Stimulated activated CD8-positive, alpha-beta memory T cell treated with anti-CD3 and anti-CD28 coated beads, Interleukin-15, amount 100 ng/mL, for 24 hours (primary cell): ENCODE measurements around the gene MTFMT.
A peak's percentile ranks its signal among the peaks of the same experiment; 100 is the strongest.
"Not testable (repeated sequence)": the region's sequence is repeated elsewhere in the genome, so short reads cannot be mapped to it uniquely, and the experiment has no call there.

Experiments
- DNase-seq: peaks from one replicate; pipeline ENCODE4 v3.0.0-alpha.2; 2020; ENCODE audit warnings: low read depth

Gene MTFMT

DNA sequence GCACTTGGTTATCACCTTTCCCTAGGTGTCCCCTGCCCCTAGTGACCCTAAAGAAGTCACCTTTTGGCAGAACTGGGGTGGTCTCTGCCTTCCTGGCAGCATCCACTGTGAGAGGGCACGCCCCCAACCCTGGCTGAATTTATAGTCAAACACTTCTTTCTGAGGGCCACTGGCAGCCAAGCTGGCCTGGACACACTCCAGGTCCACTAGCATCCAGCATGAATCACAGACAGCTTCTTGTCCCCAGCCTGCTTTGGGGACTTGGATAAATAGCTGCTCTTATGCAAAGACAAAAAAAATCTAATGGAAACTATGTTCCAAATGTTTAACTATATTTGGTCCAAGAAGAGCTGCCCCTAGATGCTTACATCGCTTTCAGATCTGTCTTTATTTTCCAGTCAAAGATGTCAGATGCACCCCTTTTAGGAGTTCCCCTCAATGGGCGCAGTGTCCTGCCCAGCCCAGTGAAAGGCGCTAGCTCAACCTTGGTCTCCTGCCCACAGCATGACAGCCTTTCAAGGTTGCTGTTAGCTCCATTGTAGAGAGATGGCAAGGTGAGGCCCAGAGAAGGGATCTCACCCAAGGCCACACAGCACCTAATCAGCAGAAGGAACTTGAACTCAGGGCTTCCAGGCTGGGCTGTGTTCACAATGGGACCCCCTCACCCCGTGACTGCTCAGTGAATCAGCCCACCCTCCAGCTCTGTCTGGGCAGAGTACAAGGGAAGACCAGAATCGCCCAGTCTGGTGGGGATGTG, 31.4 kb upstream of the MTFMT start:
- DNase-seq, result no peak

DNA sequence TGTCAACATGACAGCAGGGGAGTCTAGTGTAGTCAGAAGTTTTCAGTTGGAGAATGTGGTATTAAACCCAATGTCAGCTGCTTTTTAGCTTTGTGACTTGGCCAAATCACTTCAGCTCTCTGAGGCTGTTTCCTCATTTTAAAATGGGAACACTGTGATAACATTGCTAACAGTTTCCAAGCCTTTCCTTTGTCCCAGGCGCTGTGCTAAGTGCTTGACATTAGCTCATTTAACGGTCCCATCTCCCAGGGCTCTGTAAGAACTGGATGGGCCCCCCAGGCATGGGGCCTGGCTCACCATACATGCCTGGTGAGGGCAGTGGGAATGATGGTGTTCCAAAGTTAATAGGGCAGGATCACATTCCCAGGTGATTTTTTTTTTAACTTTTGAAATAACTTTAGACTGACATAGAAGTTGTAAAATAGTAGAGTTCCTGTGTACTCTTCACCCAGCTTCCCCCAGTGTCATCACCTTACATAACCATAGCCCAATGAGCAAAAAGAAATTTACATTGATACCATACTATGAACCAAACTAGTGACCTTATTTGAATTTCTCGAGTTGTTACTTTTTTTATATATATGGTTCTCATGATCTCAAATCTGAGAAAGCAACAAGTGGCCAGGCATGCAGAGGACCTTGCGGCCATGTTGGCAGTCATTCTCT, 30.6 kb upstream of the MTFMT start:
- no peak for DNase-seq

DNA sequence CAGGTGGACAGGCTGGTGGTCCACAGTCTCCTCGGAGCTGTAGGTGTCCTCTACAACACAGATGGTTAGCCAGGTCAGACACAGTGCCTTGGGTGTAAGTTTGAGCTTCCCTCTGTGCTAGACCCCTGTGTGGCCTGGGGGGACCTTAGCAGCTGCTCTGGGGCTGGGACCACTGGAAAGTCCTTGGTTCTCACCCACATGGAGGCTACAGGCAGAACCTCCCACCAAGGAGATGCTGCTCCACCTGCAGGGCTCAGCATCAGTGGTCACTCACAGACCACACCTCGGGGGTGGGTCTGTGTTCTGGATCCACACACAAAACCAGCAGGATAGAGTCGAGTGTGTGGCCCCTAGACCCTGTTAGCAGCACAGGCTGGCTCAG, 29.9 kb upstream of the MTFMT start:
- DNase-seq, result no peak

DNA sequence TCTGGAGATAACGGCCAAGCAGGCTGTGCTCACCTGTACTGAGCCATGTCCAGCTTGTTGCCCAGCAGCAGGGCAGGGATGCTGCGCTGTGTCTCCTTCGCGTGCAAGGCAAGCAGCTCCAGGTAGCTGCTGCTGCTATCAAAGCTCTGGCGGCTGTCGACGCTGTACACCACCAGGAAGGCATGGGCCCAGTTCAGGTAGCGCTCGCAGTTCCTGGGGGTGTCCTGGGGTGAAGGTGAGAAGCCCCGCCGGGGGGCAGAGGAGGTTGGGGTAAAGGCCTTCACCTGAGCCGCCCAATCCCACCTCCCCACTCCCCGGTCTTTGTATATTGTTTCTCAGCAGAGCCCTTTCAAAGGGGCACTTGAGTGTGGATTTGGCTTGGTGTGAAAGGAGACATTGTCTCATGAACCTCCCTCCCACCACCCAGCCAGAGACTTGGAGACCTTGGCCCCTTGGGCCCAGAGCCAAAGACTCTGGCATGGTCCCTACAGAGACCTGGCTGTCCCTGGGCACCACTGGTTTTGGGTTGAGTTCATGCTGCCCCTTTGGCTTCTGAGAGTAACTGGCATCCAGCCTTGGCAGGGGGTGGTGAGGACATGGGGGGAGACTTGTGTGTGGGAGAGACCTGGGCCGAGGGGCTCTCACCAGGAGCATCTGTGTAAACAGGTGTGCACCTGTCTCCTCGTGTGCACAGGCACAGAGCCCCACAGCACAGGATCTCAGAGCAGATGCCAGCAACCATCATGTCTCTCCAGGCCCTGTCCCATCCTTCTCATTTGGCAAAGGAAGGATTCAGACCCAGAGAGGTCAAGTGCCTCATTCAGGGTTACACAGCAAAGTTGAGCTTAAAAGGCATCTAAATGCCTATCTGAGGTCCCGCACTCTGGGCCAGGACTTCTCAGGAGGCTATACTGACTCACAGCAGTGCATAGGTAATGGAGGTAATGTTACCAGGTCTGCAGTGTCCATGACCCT, 29.2 kb upstream of the MTFMT start:
- DNase-seq, result no peak

DNA sequence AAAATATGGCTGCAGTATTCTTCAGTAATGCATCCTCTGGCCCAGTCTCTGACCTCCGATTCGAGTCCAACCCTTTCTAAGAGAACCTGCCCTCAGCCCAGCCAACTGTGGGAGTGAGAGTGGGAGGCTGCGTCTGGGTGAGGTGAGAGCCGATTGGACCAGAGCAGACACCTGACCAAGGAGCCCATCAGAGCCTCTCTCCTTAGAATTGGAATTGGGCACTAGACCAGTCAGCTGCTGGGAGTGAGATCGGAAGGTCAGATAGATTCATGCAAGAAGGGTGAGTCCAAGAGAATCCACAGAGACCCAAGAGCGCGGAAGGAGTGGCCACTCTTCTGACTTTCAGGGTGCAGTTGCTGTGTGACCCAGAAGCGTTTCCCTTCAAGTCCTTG, 28.1 kb upstream of the MTFMT start:
- DNase-seq, result no peak

DNA sequence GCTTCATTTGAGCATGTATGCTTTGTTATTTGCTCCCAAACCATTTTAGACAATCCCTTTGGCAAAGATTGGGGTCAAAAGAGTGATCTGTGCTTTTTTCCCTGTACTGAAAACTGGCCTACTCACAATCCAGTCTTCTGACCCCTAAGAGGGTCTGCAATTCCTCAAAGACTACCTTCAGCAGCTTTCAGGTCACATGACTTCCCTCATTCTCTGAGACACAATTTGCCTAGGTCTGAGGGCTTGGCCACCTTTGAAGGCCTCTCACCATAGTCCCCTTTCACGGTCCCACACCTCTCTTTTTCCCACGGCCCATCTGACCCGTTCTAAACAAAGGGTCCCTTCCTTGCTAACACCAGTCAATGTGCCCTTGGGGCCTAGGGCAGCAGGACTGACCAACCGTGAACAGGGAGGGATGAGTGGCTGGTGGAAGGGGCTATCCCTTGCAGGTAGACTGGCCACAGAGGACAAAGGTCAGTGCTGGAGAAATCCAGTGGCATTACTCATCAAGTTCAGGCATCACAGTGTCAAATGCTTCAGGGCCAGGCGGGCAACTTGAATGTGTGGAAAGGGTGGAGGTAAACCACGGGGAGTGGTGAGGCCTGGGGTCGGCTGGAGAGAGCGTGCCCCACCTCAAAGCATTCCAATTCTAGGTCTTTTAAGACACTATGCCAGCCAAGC, 27.6 kb upstream of the MTFMT start:
- no peak for DNase-seq

DNA sequence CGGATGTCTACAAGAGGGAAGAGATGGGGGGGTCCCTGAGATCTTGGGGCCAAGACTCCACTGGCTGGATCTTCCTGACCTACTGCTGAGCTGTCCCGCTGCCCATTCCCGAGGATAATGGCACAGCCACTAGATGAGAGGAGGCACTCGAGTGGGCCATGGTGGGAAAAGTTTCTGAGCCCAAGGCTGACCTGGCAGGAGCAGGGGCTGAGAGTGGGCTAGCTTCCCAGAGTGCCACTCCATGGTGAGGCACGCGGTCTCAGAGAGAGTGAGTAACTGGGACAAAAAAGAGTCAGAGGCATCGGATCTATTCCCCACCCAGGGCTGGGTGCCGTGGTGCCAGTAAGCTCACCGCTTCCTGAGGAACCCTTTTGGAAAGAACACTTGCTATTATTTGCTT, 26.7 kb upstream of the MTFMT start:
- no peak for DNase-seq

DNA sequence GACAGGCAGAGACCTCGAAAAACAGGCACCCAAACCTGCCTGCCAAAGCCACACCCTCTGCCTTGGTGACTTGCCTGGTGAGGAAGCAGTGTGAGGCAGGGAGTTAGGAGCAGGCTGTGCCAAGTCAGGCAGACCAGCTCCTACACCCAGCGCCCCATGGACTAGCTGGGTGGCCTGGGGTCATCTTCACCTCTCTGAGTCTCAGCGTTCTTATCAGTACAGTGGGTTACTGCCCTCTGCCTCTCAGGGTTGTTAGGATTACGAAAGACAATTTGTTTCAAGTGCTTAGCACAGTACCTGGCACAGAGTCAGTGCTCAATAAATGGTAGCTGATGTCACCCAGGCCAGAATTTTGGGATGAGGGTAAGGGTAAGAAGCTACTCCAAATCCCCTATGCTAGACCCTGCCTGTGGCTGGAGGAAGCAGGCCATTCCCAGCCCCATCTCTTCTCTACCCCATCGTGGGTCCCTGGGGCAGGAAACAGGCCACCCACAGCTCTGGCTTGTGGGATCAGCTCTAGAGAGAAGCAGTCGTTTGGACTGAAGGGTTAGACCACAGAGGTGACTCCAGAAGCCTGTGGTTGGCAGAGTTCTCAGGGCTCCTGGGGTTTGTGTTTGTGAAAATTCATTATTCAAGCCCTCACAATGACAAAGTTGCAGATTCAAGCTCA, 25.9 kb upstream of the MTFMT start:
- no peak for DNase-seq

DNA sequence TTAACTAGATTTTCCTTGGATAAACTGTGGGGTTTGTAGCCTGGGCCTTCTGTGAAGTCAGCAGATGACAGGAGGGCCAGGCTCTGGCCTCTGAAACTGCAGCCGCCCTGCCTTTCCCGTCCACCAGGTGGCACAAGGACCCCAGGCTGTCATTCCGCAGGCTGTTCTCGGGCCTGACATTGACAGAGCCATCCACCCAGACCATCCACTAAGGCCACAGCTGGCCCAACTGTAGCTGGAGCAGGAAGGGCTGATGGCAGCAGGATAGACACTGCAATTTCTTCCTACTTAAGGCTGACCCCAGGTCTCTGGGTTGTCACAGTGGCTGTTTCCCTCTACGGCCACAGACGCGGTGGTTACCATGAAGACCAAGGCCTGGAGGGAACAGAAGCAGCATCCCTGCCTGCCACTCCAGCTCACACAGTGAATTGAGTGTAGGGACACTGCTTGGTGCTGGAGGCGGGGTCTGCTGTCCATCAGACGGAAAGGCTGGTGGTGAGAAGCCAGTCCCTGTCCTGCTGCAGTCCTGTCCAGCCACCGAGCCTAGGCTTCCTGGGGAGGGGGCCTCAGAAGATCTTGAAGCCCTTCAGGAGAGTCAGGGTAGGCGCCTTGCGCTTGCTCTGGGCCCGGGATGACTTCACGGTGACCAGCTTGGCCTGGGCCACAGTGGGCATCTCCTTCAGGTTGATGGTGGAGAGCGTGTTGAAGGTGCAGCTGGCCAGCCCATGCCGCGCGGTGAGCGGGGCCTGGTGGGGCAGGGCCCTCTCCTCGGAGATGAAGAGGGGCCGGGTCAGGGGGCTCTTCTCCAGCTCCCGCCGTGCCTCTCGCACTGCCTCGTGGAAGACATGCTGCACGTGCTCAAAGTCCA, 25.1 kb upstream of the MTFMT start:
- no peak for DNase-seq

DNA sequence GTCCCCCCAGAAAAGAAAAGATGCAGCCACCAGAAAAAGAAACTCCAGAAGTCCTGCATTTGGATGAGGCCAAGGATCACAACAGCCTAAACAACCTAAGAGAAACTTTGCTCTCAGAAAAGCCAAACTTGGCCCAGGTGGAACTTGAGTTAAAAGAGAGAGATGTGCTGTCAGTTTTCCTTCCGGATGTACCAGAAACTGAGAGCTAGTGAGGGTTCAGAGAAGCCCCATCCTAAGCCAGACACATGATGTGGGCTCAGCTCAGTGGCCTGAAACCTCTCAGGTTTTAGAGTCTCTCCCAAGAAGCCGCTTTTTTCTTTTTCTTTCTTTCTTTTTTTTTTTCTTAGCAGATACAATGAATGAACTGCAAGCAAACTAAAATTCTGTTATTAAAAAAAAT, 23.5 kb upstream of the MTFMT start:
- DNase-seq, result no peak

DNA sequence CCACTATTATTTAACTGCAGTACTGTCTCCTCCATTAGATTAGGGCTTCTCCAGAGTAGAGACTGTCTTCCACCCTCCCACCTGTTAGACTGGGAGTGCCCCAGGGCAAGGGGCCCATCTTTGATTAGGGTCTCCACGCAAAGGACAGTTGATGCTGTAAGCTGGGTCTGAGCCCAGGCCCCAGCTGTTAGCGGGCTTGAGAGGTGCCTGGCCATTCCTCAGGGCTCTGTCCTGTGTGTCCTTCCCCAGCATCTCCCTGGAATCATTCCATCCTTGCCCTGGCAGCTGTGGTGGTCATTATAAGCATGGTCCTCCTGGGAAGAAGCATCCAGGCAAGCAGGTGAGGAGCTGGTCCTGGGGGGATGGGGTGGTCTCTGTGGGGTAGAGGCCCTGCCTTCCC, 21.8 kb upstream of the MTFMT start:
- no peak for DNase-seq

DNA sequence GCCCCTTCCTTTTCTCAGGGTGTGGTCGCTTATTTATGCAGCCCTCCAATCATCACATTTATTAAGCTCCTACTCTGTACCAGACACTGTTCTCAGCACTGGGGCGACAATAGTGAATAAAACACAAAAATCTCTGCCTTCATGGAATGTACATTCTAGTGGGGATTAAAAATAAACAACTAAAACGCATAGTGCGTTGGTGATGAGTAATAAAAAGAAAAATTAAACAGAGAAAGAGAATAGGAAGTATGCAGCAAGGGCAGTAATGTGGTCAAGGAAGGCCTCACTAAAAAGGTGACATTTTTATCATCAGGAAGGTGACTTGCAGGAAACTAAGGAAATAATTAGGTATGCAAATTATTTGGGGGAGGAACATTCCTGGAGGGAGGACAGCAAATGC, 20.8 kb upstream of the MTFMT start:
- no peak for DNase-seq

DNA sequence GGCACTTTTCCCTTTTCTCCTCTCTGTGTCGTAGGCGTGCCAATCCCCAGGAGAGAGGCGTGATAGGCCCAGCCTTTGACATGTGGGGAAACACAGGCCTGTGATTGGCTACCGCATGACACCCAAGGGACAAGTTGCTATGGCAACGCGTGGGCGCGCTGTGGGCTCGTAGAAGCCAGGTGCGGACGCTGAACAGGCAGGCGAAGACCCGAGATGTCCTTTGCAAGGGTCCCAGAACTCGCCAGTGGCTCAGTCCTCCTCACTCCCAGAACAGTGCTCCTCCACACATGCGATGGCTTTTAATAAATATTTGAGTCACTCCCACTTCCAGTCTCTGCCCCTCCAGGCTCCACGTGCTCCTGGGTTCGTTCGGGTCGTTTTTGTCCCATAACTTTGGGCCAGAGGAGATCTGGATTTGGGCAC, 20.0 kb upstream of the MTFMT start:
- peak; percentile 75 for DNase-seq

DNA sequence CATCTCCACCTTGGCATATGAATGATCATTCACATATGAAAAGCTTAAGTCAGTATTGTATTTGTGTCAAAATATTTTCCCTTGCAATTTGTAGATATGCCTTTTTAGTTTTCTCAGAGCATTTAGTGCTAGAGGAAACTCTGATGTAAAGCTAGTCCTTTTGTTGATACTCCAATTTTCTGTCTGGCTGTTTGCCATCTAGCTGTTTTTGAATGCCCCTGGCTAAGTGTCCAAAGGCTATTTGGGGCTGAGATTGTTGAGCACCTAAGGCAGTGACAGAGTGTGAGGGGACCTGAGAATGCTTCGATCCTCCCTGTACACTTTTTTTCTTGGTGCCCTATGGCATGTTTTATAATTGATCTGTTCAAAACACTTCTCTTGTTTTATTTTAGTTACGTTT, 18.8 kb upstream of the MTFMT start:
- no peak for DNase-seq

DNA sequence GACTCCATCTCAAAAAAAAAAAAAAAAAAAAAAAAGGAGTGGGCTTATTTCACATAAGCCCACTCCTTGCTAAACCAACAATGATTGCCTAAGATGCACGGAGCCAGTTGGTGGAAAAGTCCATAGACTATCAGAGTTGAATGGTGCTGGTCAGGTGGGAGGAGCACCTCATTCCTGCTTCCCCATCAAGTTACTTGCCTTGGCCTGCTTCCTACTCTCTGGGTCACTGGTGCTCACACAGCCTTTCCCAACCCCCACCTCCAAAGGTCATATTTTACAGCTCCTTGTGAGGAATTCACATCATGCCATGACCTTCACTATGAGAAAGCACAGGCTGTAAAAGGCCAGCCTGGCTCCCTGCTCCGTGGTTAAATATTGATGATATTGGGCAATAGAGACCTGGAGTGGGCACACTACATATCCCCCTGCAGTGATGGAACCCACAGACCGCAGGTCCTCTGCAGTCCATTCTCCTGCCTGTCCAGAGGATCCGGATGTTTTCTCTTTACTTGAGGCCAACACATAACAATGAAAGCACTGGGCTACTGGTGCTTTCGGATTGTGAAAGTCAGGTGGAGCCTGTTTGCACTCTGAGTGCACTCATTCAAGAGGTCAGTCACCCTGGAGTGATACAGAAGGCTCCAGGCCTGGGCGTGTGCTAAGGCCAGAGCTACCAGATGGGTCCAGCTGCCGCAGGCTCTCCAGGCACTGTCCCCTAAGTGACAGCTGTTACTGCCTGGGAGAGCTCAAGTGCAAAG, 15.5 kb upstream of the MTFMT start, which contains the start of gene SLC51B:
SLC51B (plus strand) TSS at position 664 of the 758 bp plus-strand sequence. CDS start 4,618 bp downstream, outside the sequence.
- DNase-seq, result no peak

DNA sequence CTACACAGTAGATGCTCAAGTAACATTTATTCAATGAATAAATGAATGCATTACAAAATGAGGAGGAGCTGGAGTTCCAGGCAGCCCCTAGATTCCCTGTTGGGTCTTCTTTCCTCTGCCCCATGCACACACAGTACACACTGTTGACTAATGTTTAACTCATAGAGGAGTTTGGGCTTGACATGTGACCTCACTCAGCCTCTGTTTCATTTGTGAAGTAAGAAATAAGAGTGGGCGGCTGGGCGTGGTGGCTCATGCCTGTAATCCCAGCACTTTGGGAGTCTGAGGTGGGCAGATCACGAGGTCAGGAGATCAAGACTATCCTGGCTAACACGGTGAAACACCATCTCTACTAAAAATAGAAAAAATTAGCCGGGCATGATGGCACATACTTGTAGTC, 14.8 kb upstream of the MTFMT start:
- DNase-seq, result not testable (repeated sequence)

DNA sequence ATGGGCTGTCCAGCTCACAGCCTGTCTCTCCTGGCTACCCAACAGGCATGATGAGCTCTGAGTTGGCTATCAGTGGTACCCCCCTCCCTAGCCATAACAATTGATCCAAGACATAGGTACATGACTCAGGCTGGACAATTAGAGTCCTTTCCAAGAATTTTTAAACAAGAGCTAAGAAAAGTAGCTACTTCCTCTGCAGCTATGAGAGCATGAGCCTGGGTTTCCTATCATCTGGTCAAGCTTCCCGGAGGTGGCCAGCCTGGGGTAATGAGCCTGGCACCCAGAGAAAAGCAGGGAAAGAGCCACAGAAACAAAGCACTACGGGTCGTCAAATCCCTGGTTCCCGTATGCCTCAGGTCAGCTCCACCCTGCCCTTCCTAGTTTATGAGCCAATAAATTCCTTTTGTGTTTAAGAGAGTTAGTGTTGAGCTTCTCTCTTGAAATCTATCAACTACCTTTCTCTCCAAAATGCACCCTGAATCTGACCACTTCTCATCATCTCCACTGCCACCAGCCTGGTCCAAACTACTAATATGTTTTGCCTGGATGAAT, 13.4 kb upstream of the MTFMT start:
- no peak for DNase-seq

DNA sequence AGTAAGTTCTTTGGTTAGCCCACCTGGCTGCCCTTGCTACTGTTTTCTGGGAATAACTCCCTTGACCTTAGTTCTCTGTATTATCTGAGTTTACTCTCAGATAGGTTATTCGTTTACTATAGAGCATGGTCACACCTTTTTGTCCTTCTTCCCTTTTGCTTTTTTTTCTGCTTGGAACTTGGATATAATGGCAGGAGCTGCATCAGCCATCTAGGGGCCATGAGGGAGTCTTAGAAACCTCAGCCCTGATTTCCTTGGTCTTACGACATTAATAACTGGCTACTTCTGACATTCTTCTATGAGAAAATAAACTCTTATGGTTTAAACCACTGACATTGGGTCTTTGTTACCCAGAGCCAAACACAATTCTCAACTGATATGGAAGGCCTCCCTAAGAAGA, 12.3 kb upstream of the MTFMT start:
- no peak for DNase-seq

DNA sequence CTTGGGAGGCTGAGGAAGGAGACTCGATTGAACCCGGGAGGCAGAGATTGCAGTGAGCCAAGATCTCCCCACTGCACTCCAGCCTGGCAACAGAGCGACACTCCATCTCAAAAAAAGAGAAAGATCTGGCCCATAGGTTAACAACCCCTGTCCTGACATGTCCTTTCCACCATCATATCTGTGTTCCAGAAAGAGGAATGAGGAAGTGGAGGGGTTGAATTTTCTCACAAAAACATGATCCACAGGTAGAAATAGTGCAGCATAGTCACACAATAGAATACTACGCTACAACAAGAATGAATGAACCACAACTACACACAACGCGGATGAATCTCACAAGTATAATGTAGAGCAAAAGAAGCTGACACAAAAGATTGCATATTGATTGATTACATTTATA, 11.0 kb upstream of the MTFMT start:
- no peak for DNase-seq
